NCI-H345 treated with DMSO at 0.1 percent for 48 hours (cell line): ENCODE measurements around the gene PHF14.

Experiments
- DNase-seq: peaks from one replicate; lab custom pipeline; 2025; ENCODE audit not compliant: unreplicated experiment; lab: John Stamatoyannopoulos, UW

Gene PHF14

GRCh38 chr7:11168650-11169170 lies 195.0 kb downstream of the PHF14 start:
- no peak for DNase-seq

- DNase-seq, result peak; percentile 16
These were observed 196.5 kb downstream of the PHF14 start for GRCh38 chr7:11170175-11170574.

GRCh38 chr7:11170863-11171568 lies 197.3 kb downstream of the PHF14 start:
- DNase-seq, result no peak

- DNase-seq, result no peak
These were observed 198.0 kb downstream of the PHF14 start for GRCh38 chr7:11171569-11172192.

- DNase-seq, result no peak
These were observed 199.2 kb downstream of the PHF14 start for GRCh38 chr7:11172835-11173234.

- no peak for DNase-seq
These were observed 201.7 kb downstream of the PHF14 start for GRCh38 chr7:11175371-11175770.

- no peak for DNase-seq
These were observed 202.2 kb downstream of the PHF14 start for GRCh38 chr7:11175887-11176286.

- no peak for DNase-seq
These were observed 203.4 kb downstream of the PHF14 start for GRCh38 chr7:11176985-11177555.

GRCh38 chr7:11177793-11178192 lies 204.1 kb downstream of the PHF14 start:
- DNase-seq, result no peak

GRCh38 chr7:11181590-11181989 lies 207.9 kb downstream of the PHF14 start:
- no peak for DNase-seq

GRCh38 chr7:11182736-11183135 lies 209.1 kb downstream of the PHF14 start:
- no peak for DNase-seq

- DNase-seq, result no peak
These were observed 211.6 kb downstream of the PHF14 start for GRCh38 chr7:11185179-11185815.

- no peak for DNase-seq
These were observed 215.0 kb downstream of the PHF14 start for GRCh38 chr7:11188529-11189310.

- DNase-seq, result no peak
These were observed 217.4 kb downstream of the PHF14 start for GRCh38 chr7:11191081-11191480.

GRCh38 chr7:11191574-11192220 lies 218.0 kb downstream of the PHF14 start:
- DNase-seq, result no peak

- no peak for DNase-seq
These were observed 218.8 kb downstream of the PHF14 start for GRCh38 chr7:11192506-11192905.

GRCh38 chr7:11193131-11193867 lies 219.6 kb downstream of the PHF14 start:
- peak; percentile 82 for DNase-seq

- no peak for DNase-seq
These were observed 220.2 kb downstream of the PHF14 start for GRCh38 chr7:11193888-11194287.

GRCh38 chr7:11194492-11194891 lies 220.8 kb downstream of the PHF14 start:
- no peak for DNase-seq

- DNase-seq, result no peak
These were observed 221.8 kb downstream of the PHF14 start for GRCh38 chr7:11195502-11195901.
